GM19455 (cell line): Measurements from ENCODE around the gene GPS2.
A peak's percentile ranks its signal among the peaks of the same experiment; 100 is the strongest.

Experiments used
- ATAC-seq: cut with Tn5 transposase; IDR thresholded peaks from one replicate; pipeline ENCODE4 v1.9.1; 2021; ENCODE audit not compliant: unreplicated experiment

GPS2 gene

GRCh38 chr17:7318121-7318860 lies 3.1 kb upstream of the GPS2 start:
- no peak for ATAC-seq

GRCh38 chr17:7317161-7317803 lies 2.1 kb upstream of the GPS2 start:
- ATAC-seq, result no peak

DNA sequence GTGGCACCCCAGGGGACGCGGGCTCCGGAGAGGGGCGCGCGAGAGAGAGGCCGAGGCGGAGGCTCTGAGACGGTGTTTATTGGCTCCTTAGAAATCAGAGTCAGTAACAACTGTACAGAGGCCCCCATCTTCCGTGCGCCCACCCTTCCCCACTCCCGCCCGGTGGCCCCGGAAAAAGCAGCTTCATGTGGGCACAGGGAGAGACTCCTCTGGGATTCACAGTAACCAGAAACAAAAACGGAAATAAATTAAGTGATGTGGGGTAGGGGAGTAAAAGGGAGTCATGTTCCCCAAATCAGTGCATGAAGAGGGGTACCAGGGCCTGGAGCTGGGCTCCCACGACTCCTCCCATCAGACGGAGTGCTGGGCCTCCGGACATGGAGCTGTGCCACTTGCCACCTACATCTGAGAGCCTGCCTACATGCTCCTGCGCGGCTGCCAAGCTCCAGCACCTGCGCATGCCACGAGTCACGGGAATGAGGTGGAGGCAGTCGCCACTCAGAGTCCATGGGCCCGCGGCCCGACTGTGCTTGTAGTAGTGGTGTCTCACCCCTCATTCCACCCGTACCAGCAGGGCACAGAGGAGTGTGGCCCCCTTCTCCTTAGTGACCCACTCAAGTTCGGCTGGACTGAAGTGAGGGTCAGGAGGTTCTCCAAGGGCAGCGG lies 543 bp upstream of the GPS2 start:
- no peak for ATAC-seq

DNA sequence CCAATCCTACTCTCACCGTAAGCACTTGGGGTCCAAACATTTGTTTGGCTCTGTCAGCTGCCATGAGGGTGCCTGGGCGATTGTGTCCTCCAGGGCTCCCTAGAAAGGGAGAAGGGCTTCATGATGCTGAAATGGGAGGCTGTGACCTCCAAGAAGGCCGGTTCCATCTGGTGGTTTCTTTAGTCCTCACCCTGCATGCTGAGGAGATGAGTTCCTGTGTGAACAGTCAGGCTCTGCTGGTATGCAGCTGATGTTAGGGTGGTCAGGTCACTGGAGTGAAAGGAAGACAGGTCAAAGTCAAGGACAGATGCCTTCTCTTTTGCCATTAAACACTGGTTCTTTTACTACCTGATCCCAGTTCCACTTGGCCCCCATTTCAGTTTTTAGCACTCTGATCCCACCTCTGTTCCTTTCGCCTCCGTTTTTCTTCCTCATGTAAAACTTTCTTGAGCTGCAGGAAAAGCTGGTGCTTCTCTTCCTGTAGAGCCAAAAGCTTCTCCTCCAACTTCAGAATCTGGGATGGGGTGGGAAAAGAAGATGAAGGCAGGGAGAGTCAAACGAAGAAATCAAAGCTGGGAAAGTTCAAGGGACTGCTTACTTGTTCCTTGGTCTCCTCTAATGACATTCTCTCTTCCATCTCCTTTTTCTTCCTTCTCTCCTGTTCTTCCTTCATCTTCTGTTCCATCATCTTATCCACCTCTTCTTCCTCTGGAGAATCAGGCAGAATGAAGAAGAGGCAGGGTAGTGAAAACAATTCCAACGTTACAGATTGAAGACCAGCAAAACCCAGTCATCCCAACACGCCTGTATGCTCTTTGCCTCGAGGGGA lies 1.1 kb downstream of the GPS2 start:
- no peak for ATAC-seq

DNA sequence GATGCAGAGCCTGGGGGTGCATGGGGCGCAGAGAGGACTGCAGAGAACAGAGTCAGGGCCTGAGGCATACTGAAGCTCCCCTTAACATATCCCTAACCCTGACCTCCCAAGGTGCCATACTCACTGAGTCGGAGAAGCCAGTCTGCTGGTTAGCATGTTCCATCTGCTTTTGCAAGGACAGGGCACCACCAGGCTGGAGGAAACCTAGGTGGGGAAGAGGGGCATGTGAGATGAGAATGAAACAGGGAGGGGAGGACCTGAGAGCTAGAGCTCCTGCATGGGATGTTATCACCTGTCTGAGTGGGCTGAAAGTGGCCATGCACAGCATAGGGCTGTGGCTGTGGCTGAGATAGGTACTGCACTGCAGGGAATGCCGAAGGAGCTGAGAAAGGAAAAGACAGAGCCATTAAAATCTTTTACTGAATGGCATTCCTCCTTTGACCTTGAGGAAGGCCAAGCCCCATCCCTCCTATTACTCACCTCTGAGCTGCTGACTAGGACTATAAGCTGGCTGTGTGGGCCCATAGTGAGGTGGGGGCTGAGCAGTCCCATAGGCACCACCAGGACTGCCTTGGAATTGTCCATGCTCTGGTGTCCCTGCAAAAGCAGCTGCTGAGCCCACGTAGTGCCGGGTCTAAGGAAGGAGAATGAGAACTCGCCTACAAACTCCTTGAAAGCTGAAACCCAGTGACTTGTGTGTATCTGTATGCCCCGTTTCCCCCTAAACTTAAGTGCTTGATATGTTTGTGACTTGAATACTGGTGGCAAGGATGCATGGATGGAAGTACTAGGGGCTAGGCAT lies 1.9 kb downstream of the GPS2 start:
- no peak for ATAC-seq

DNA sequence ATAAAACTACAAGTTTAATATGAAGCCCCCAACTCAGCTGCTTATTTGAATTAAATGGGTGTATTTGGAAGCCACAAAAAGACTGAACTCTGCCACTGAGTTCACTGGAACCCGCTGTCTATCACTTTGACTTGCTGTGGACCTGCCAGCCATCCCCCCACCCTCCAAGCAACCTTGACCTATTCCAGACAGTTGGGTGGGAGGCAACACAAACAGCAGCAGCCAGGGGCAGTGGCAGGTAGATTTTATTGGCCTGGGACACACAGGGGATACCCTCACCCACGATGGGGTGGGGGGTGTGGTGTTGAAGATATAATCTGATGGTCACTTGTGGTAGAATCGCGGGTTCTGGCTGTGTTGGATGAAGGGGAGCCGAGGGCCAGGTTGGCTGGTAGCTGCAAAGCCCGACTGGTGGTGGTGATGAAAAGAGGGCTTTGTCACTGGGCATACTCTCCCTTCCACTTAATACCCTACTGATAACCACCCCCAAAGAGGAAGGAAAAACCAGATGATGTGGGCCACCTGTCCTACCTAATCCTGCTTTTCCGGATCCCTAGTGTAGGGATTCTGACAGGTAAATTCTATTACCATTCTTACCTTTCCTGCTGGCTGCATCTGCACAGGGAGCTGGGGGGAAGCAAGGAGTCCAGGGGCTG lies 2.6 kb downstream of the GPS2 start:
- ATAC-seq, result no peak

DNA sequence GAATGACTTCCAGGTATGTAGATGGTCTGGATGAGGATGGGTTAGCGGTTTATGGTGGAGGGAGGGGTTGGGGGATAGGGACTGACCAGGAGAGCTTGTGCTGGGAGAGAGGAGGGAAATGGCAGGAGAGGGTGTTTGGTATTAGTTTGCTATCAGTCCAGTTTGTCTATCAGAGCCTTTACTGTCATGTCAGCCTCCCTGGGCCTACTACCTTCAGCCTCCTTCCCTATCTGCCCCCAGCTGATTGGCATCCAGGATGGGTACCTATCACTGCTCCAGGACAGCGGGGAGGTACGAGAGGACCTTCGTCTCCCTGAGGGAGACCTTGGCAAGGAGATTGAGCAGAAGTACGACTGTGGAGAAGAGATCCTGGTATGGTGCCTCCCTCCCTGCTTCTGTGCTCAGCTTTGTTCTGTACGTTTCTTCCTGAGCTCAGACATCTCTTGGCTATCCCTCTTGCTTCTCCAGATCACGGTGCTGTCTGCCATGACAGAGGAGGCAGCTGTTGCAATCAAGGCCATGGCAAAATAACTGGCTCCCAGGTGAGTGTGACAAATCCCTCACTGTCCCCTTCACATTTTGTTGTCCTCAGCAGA lies 4.0 kb downstream of the GPS2 start:
- no peak for ATAC-seq

GRCh38 chr17:7309628-7310027 lies 5.5 kb downstream of the GPS2 start:
- no peak for ATAC-seq

DNA sequence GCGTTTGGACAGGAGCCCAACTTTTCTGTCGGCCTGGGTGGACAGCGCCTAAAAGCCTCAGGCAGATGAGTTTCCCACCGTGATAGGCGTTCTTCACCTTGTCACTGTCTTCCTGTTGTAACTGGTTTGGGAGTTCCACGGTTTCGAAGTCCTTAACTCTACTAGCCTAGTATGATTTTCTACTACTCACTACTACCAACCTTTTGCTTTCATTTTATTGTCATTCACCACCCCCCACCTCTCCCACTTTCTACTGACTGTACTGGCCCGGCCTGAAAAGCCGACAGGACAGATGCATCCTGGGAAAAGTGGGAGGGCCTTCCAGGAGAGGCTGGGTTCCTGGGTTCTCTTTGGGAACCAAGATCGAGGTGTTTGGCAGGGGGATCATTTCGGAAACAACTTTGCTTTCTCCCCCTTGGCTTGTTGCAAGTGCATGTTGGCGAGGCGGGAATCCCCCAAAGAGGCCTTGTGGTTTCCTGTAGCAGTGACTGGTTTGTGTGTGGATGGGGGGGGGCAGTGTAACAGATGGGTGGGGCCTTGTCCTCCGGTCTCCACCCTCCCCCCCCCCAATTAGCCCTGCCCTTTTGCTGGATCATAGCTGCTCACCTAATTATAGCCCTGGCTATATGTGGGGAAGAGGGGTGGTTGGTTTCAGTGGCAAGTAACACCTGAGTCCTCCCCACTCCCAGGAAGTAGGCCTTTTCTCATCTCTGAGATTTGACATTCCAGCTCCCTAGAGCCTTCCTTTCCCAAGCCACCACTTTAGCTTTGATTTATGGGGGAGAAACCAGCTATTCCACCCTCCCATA lies 6.3 kb downstream of the GPS2 start:
- no peak for ATAC-seq

- ATAC-seq, result peak; percentile 1
Observed at GRCh38 chr17:7307686-7308624, 7.2 kb downstream of the GPS2 start.

- ATAC-seq, result peak; percentile 61
Observed at GRCh38 chr17:7306911-7307685, 8.1 kb downstream of the GPS2 start, which contains the start of gene EIF5A. Gene EIF5A (plus strand): TSS chr17:7307628. CDS start chr17:7309636, 2,008 bp downstream.

GRCh38 chr17:7304179-7304578 lies 11.0 kb downstream of the GPS2 start:
- no peak for ATAC-seq

GRCh38 chr17:7296189-7296861 lies 18.8 kb downstream of the GPS2 start:
- no peak for ATAC-seq

DNA sequence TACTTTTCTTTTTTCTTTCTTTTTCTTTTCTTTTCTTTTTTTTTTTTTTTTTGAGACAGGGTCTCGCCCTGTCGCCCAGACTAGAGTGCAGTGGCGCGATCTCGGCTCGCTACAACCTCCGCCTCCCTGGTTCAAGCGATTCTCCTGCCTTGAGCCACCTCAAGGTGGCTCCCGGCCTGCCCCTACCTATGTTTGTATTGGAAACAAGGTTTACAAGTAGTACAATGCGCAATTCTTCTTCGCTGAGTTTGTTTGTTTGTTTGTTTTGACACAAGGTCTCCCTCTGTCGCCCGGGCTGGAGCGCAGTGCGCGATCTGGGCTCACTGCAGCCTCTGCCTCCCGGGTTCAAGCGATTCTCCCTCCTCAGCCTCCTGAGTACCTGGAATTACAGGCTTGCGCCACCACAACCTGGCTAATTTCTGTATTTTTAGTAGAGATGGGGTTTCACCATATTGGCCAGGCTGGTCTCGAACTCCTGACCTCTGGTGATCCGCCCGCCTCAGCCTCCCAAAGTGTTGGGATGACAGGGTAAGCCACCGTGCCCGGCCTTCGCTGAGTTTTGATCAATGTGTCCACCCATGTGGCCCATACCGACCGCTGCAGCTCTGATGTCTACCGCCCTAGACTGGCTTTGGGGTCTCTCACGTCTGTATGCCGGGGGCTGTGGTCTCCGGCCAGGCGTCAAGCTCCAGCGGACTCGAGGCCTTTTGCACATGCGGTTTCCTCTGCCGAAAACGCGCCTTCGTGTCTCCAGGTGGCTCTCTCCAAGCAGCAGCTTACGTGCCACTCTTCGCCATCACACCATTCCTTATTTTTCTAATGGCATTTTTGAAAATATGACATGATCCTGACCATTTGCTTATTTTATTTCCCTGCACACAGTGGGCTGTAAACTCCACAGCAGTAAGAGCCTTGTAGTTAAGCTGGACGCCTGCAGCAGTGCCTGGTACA lies 19.7 kb downstream of the GPS2 start:
- ATAC-seq, result no peak

- ATAC-seq, result no peak
Observed at GRCh38 chr17:7294614-7295153, 20.5 kb downstream of the GPS2 start, which contains the start of gene YBX2. Gene YBX2 (minus strand): TSS chr17:7294639. CDS start chr17:7294500, 139 bp downstream.
